ENCODE measurements around the gene GDF9. TPM values are rescaled to one million over a fixed set of nuclear protein-coding genes. Genes with fewer than 3 reads are reported as not detected.

Gene GDF9
- total RNA-seq, 1 donor from 2014 or later = 1.9 TPM

GRCh38 chr5:132820162-132820754 is 46.0 kb downstream of the GDF9 start:
- peak; percentile 88 for DNase-seq (ENCODE audit: low spot score)

GRCh38 chr5:132819468-132819867 is 46.8 kb downstream of the GDF9 start:
- no peak for DNase-seq (ENCODE audit: low spot score)

GRCh38 chr5:132817011-132817410 is 49.3 kb downstream of the GDF9 start:
- no peak for DNase-seq (ENCODE audit: low spot score)

GRCh38 chr5:132816554-132816953 is 49.7 kb downstream of the GDF9 start:
- DNase-seq (ENCODE audit: low spot score) = no peak

DNA sequence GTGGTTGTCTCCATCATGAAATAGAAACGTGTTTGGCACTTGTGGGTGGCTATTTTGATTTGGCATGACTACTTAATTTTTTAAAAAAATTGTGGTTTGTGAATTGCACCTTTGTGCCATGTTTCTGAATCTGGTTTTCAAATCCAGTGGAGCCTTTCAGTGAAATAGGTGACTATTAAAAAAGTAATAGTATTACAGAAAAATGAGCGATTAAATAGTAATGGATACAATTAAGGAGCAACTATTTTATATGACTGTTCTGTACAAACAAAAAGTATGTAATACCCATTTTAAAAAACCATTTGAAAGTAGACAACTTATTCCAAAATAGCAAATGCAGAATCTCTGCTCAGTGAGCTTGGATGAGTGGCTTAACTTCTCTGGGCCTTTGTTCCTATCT is 50.2 kb downstream of the GDF9 start:
- no peak for DNase-seq (ENCODE audit: low spot score)

DNA sequence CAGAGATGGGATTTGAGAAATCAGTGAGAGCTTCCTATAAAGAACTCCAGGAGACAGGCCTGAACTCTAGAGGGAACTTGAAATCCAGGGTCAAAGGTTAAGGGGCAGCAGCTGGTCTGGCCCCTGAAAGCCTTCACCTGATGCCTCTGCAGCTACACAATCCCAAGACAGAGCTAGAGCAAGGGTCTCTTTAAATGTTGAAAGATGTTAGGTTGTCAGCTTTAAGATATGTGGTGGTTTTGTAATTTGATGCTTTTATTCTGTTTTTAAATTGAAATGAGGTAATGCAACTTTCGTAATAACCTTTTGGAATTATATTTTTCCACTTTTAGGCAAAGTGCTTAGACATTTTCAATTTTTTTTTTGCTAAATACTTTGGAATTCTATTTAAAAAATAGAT is 50.8 kb downstream of the GDF9 start:
- DNase-seq (ENCODE audit: low spot score) = no peak

GRCh38 chr5:132814503-132815294 is 51.6 kb downstream of the GDF9 start:
- no peak for DNase-seq (ENCODE audit: low spot score)

- no peak for DNase-seq (ENCODE audit: low spot score)
These were observed 52.4 kb downstream of the GDF9 start for GRCh38 chr5:132813599-132814502.

DNA sequence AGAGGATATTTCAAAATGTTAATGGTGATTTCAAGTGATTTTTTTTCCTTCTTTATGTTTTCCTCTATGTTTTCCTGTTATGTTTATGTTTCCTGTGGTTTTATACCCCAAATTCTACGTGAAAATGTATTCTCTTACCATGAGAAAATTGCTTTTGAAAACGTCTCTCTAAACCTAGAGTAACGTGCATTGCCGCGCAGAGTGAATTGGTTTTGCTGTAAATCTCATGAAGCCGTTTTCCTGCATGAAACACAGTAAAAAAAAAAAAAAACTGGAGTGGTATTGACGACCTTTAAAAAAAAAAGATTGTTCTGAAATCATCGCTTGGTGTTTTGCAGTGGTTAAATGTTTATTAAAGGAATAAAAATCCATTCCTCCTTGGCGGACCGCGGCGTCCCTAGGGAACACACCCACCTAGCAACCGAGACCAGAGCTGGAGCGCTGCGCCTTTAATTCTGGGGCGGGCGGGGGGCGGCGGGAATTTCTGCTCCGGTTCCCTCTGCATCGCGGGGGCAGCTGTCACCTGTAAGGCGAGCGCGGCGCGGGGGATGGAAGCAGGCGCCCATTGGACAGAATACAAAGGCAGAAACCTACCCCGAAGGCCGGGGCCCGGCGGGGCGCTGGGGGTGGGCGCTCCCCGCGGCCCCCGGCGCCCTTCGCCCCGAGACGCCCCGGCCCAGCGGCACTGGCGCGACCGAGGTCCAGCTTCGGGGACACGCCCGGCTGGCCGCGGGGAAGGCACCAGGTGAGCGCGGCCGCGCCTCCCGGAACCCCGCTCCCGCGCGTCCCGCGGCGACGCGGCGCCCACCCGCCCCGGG is 53.3 kb downstream of the GDF9 start, which contains the start of gene SOWAHA:
TSS of gene SOWAHA (plus strand) at position 522 of the 818 bp plus-strand sequence. CDS start 320 bp downstream, outside the sequence.
- DNase-seq (ENCODE audit: low spot score) = no peak

- no peak for DNase-seq (ENCODE audit: low spot score)
These were observed 54.0 kb downstream of the GDF9 start for GRCh38 chr5:132812123-132812765.

Other genes starting within 250 kb of the GDF9 start
- gene IL13, start 208.3 kb downstream of the GDF9 start, total RNA-seq (ENCODE audit: insufficient read depth, low replicate concordance) = not detected
- not detected for gene IL4, start 192.5 kb downstream of the GDF9 start, total RNA-seq (ENCODE audit: insufficient read depth, low replicate concordance)
- gene KIF3A, start 128.9 kb downstream of the GDF9 start, total RNA-seq (ENCODE audit: insufficient read depth, low replicate concordance) = 7.2 TPM
- 0.72 TPM for gene CCNI2, start 119.0 kb downstream of the GDF9 start, total RNA-seq (ENCODE audit: insufficient read depth, low replicate concordance)
- gene SEPTIN8, start 89.2 kb downstream of the GDF9 start, total RNA-seq (ENCODE audit: insufficient read depth, low replicate concordance) = 41.2 TPM
- gene SOWAHA, start 53.2 kb downstream of the GDF9 start, total RNA-seq (ENCODE audit: insufficient read depth, low replicate concordance) = 4.6 TPM
- gene SHROOM1, start 35.8 kb downstream of the GDF9 start, total RNA-seq (ENCODE audit: insufficient read depth, low replicate concordance) = 4.3 TPM
- 101 TPM for gene UQCRQ, start 173 bp upstream of the GDF9 start, total RNA-seq (ENCODE audit: insufficient read depth, low replicate concordance)
- 5.3 TPM for gene LEAP2, start 7.2 kb upstream of the GDF9 start, total RNA-seq (ENCODE audit: insufficient read depth, low replicate concordance)
- gene AFF4, start 97.2 kb upstream of the GDF9 start, total RNA-seq (ENCODE audit: insufficient read depth, low replicate concordance) = 47.7 TPM
- 21.9 TPM for gene ZCCHC10, start 160.1 kb upstream of the GDF9 start, total RNA-seq (ENCODE audit: insufficient read depth, low replicate concordance)
- gene HSPA4, start 185.5 kb upstream of the GDF9 start, total RNA-seq (ENCODE audit: insufficient read depth, low replicate concordance) = 82.3 TPM